GM18517 (cell line): ENCODE measurements around the gene LTF.
"Not testable (repeated sequence)": the region's sequence is repeated elsewhere in the genome, so short reads cannot be mapped to it uniquely, and the experiment has no call there.

Source experiments
- ATAC-seq: cut with Tn5 transposase; IDR thresholded peaks from one replicate; pipeline ENCODE4 v1.9.1; 2021; ENCODE audit warnings: mild to moderate bottlenecking, moderate library complexity; ENCODE audit not compliant: unreplicated experiment

LTF gene

DNA sequence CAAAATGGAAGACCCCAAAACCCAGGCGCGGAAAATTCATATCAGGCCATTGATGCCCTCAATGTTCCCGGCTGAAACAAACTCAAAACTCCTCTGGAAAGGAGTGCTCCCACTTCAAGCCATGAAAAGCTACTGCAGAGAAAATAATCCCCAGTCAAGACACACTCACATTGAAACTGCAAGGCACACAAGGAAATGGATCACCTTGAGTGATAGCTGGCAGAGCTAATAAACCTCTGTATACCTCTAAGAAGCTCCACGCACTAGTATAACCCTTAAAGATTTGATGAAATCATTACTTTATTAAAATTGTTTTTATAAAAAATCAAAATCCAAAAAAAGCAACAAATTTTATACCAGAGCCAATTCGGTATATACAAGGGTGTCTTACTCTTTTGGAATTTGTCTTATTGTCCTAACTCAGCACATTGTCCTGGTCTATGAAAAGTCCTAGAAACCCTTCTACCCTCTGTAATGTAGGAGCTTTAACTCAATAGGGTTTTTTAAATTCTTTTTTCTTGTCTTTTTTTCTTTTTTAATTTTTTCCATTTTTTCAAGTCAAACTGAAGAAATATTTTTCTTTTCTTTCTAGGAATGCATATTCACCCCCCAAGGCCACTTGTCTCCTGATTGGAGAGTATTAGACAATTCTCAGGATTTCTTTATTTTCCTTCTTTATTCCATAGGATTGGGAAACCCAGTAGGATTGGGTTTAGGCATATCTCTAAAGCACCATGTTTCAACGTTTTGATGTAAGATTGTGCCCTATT is 66.3 kb downstream of the LTF start:
- ATAC-seq = no peak

DNA sequence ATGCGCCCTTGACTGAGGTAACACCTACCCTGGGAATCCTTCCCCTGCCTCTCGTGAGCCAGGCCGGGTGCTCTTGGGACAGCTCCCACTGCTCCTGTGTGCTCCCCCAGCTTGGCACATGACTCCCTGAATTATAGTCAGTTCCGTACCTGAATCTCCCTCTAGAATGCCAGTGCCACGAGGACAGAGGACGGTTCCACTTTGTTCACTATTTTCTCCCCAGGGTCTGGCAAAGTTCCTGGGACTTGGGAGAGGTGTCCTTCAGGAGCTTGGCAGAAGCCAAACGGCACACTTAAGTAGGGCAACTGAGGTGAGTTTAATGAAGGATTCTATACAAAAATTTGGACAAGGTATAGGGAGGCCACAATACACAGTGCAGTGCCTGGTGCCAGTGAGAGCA is 67.6 kb downstream of the LTF start:
- ATAC-seq = no peak

DNA sequence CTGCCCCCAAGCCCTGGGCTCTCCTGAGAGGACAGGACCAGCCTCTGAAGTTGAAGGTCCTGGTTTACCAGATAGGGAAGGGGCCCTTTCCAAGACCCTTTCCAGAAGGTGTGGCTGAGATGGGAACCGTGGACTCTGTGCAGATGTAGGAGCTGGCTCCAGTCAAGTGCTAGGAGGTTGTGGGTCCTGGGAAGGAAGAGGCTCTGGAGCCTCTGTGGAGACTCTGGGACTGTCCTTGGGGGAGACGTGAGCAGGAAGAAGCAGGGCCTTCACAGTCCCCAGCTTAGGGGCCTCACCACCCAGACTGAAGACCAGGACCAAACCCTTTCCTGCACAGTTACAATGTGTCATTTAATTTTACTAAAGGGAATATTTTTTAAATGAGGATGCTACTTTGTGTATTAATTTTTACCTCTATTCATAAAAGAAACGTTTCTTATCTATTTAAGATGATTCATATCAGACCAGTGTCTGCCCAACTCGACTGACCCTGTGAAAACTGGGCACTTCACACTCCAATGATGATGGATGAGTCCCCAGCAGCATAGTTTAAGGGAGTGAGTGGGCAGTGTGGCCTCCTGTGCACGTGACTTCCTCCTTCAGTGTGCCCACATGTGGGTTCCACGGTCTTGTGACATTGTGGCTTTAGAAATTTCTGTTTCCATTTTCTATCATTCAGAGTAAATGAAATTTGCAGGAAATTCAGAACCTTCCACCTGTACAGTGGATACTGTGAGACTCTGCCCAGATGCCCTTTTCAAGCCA is 68.8 kb downstream of the LTF start:
- ATAC-seq = no peak

DNA sequence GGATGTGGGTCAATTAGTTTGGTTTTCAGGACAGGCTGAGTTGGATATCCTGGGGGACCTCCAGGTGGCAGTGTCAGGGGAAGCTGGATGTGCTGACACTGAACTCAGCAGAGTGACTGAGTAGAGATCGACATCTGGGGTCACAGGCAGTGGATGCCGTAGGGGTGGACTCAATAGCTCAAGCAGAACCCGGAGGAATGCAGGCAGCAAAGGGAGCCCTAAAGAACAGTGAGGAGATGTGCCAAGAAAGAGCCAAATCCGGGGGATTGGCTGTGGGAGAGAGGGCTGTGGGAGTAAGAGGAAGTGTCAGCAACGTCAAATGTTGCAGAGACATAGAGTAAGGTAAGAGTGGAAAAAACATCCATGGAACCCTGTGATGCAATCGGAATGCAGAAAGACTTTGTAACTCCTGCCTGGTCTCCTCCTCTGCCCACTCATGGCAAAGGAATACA is 69.5 kb downstream of the LTF start:
- ATAC-seq = no peak

DNA sequence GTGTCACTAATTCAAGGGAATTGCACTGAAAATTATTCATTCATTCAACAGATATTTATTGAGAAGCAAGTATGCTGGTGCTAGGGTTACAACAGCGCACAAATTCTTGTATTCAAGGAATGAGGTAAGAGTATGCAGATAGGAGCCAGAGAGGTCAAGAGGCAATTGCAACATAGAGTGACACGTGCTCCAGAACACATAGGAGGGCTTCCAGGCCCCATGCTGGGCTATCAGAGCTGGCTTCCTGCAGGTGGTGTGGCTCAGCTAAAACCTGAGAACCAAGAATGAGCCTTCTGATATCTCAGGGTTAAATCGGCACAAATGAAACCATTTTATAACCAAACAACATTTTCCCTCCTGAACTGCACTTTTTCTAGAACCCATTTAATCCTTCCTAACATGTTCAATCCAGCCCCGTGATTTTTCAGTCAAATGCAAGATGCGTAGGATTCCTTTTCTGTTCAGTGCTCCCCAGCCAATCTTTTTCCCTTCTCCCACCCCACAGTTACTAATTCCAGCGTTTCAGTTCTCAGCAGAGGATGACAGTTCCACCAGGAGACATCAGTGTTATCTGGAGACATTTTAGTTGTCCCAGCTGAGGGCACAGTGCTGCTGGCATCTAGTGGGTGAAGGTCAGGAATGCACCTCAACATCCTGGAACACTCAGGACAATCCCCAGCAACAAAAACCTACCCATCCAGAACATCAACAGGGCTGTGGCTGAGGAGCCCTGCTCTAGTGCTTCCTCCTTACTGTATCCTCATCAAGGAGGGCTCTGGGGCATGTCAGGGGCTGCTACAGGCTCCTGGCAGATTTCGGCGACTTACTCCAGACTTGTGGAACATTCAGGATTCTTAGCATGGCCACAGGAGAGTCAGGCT is 70.9 kb downstream of the LTF start:
- ATAC-seq = no peak

DNA sequence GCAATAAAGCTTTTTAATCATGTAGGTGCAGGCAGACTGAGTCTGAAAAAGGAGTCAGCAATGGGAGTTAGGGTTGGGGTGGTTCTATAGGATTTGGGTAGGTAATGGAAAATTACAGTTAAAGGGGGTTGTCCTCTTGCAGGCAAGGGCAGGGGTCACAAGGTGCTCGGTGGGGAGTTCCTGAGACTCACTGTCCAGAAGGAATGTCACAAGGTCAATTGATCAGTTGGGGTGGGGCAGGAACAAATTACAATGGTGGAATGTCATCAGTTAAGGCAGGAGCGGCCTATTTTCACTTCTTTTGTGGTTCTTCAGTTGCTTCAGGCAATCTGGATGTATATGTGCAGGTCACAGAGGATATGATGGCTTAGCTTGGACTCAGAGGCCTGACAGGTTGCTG is 71.7 kb downstream of the LTF start:
- no peak for ATAC-seq

DNA sequence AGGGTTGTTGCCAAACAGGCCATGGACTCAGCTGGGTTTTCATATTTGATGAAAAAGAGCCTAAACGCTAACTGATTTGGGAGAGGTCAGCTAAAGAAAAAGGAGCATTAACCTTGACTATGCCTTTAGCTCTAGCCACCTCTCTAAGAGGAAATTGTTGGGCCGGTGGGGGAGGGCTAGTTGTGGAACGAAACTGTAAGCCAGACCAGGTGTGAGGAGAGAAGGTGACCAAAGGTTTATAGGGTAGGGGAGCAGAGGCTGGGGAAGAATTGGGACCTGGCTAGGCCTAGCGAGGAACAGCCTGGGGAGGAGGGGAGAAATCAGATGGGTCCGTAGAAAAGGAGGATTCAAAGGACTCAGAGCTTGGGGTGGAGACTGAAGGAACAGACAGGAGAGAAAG is 73.2 kb downstream of the LTF start:
- not testable (repeated sequence) for ATAC-seq

DNA sequence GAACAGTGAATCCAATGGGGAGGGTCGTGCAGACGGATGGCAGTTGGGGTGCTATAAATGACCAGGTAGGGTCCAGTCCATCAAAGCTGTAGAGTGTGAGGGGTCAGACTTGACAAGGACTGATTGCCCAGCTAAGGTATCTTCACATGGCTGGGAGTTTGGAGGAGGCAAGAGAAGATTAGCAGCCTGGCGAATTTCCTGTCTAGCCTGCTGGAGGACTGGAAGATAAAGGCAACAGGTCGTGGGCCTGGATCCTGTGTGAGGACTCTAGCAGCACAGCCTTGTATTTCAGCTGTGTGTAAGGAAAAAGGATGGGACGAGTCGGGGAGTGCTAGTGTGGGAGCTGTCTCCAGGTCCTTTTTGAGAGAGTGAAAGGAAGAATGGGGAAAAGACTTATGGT is 75.4 kb downstream of the LTF start:
- no peak for ATAC-seq

DNA sequence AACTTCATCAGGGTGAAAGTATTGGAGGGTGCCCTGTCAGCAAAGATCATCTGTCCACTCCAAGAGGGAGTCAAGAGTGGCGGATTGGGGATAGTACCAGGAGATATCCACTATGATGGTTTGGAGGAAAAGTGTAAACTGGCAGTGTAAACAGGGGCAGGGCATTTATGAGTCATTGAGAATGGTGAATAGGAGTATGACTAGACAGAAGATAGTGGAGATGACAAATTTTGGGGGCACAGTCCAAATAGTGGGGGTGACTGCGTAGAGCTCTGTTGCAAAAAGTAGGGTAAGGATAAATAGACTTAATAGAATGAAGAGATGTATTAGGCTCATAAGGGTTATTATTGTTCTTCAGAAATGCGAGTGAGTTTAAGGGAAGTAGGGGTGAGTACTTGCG is 75.9 kb downstream of the LTF start:
- not testable (repeated sequence) for ATAC-seq

DNA sequence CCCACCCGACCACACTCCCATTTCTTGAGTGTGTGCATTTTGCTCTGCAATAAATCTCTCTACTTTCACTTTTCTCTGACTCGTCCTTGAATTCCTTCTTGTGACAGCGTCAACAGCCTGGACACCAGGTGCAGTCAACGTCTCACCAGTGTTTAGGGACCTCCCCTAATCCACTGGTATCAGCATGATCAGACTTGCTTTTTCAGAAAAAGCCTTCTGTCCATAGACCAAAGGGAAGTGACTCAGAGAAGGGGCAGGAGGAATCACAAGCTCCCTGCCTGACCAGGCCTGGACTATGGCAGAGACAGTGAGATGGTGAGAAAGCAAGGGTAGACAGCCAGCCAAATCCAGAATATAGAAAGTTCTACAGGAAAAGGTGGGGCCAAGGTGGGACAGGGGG is 78.5 kb downstream of the LTF start:
- ATAC-seq = no peak
